ENCODE results near the gene OR10A5. TPM values are rescaled to one million over a fixed set of nuclear protein-coding genes. Genes with fewer than 3 reads are reported as not detected.

The OR10A5 gene
- total and polyA plus RNA-seq, 9 of the 15 experiments (the other 6 are each of a cell fraction or from before 2014, with no cell fraction given): 0.14 TPM; not detected in 8

DNA sequence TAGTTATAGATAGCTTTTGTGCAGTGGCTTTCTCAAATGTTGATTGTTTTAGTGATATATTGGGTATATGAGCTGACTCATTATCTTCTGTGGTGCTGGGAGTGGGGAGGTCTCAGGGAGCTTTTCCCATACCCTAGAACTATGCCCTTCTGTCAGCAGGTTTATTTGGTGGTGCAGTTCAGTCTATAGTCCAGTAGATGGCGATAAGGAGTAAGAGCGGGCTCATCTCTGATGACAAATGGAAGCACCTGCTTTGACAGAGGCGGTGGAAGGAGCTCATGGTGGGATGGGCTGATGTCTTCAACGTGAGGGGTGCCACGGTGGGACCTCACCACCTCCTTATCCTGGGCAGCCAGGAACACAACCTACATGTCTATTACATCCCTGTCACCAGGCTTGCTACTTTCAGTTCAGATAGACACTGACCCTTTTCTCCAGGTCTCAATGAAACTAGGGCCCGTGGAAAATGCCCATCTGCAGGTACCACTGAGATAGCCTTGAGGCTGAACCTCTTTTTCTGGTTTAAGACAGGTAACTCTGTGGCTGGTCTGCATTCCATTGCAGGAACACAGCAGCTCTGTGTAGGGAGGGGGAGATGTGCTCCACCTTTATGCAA lies 33.0 kb upstream of the OR10A5 start (continued):
- TF ChIP-seq, protein P1, sequence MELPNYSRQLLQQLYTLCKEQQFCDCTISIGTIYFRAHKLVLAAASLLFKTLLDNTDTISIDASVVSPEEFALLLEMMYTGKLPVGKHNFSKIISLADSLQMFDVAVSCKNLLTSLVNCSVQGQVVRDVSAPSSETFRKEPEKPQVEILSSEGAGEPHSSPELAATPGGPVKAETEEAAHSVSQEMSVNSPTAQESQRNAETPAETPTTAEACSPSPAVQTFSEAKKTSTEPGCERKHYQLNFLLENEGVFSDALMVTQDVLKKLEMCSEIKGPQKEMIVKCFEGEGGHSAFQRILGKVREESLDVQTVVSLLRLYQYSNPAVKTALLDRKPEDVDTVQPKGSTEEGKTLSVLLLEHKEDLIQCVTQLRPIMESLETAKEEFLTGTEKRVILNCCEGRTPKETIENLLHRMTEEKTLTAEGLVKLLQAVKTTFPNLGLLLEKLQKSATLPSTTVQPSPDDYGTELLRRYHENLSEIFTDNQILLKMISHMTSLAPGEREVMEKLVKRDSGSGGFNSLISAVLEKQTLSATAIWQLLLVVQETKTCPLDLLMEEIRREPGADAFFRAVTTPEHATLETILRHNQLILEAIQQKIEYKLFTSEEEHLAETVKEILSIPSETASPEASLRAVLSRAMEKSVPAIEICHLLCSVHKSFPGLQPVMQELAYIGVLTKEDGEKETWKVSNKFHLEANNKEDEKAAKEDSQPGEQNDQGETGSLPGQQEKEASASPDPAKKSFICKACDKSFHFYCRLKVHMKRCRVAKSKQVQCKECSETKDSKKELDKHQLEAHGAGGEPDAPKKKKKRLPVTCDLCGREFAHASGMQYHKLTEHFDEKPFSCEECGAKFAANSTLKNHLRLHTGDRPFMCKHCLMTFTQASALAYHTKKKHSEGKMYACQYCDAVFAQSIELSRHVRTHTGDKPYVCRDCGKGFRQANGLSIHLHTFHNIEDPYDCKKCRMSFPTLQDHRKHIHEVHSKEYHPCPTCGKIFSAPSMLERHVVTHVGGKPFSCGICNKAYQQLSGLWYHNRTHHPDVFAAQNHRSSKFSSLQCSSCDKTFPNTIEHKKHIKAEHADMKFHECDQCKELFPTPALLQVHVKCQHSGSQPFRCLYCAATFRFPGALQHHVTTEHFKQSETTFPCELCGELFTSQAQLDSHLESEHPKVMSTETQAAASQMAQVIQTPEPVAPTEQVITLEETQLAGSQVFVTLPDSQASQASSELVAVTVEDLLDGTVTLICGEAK (IDR thresholded peaks at IDR 0.05): no peak
- TF ChIP-seq, protein P1 (CRISPR knock-in tag; IDR thresholded peaks at IDR 0.05): no peak
- TF ChIP-seq RAD21 (CRISPR knock-in tag; conservative IDR thresholded peaks at IDR 0.05 in 1 of 2, IDR thresholded peaks at IDR 0.05 in 1 of 2) (peak; percentile 43 to 72), CREM (IDR thresholded peaks at IDR 0.05; ENCODE audit: low read depth) (peak; percentile 38; the same call in 1 of the 2 replicates), SIRT6 (IDR thresholded peaks at IDR 0.05; ENCODE audit: low read depth, low read length) (no peak), BCOR (IDR thresholded peaks at IDR 0.05) (no peak), FOSL1 (tag; conservative IDR thresholded peaks at IDR 0.05) (no peak), PURB (CRISPR knock-in tag; IDR thresholded peaks at IDR 0.05; ENCODE audit: low read depth) (no peak)
- TF ChIP-seq, protein P2, sequence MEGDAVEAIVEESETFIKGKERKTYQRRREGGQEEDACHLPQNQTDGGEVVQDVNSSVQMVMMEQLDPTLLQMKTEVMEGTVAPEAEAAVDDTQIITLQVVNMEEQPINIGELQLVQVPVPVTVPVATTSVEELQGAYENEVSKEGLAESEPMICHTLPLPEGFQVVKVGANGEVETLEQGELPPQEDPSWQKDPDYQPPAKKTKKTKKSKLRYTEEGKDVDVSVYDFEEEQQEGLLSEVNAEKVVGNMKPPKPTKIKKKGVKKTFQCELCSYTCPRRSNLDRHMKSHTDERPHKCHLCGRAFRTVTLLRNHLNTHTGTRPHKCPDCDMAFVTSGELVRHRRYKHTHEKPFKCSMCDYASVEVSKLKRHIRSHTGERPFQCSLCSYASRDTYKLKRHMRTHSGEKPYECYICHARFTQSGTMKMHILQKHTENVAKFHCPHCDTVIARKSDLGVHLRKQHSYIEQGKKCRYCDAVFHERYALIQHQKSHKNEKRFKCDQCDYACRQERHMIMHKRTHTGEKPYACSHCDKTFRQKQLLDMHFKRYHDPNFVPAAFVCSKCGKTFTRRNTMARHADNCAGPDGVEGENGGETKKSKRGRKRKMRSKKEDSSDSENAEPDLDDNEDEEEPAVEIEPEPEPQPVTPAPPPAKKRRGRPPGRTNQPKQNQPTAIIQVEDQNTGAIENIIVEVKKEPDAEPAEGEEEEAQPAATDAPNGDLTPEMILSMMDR (IDR thresholded peaks at IDR 0.05 in 2 of 3, conservative IDR thresholded peaks at IDR 0.05 in 1 of 3; ENCODE audit: insufficient read depth in 2 of 3, low read depth in 1 of 3, low read length in 3 of 3): peak; percentile 78 to 87 (median 86)

Measured in K562 (cell line).